NCI-H526 treated with DMSO at 0.1 percent for 48 hours (cell line): ENCODE results near the gene PNLIPRP2.

Source experiments
- DNase-seq: peaks from one replicate; lab custom pipeline; 2025; lab: John Stamatoyannopoulos, UW

Gene PNLIPRP2

GRCh38 chr10:116683821-116684220 is 63.1 kb downstream of the PNLIPRP2 start:
- no peak for DNase-seq

- no peak for DNase-seq
Observed at GRCh38 chr10:116684781-116685180, 64.0 kb downstream of the PNLIPRP2 start.

DNA sequence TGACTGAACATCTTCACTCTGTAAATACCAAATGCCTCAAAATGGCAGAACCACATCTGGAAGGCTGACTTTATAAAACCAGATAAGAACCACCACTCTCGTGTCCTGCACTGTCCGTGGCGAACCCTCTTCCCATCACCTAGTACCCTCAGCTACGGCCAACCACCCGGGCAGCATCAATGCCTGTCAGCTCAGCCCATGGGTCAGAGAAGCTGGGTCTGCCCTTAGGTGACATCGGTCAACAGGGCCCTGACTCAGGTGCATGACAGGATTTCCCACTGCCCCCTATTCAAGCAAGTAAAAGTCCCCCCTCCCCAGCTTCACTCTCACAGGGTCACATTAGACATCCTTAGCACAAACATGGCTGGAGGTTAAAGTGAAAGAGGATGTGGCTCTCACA is 65.1 kb downstream of the PNLIPRP2 start:
- no peak for DNase-seq

DNA sequence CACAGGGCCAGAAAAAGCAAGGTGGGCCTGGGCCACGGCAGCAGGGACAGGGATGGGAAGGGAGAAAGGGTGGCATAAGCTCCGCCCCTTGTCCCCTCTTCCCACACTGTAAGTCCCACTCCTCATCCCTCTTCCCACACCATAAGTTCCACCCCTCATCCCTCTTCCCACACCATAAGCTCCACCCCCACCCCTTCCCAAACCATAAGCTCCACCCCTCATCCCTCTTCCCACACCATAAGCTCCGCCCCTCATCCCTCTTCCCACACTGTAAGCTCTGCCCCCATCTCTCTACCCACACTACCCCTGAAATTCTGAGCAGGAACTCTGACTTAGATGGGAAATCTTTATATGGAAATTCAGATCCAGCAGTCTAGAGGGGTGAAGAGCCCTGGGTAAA is 65.9 kb downstream of the PNLIPRP2 start:
- no peak for DNase-seq

- DNase-seq = no peak
Observed at GRCh38 chr10:116687633-116688032, 66.9 kb downstream of the PNLIPRP2 start.

DNA sequence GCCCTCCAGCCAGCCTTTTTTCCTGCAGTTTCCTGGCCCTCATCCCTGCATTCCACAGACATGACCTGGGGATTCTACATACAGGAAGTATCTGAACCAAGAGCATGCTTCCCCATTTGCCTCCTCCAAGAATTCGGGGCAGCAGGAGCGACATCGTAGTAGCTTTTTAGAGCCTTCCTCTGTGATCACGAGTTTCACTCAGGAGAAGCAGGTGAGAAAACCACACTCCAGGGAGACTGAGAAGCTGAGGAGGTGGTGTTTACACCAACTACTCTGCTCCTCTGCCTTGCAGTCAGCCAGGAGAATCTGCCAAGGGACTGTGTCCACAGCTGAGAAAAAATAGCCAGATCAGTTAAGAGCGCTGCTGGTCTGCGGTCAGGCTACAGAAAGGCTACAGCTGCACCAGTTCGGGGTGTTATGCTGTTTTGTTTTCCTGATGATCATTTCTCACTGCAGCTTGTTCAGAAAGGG is 67.5 kb downstream of the PNLIPRP2 start:
- DNase-seq = no peak

GRCh38 chr10:116688741-116689495 is 68.2 kb downstream of the PNLIPRP2 start:
- DNase-seq = no peak

DNA sequence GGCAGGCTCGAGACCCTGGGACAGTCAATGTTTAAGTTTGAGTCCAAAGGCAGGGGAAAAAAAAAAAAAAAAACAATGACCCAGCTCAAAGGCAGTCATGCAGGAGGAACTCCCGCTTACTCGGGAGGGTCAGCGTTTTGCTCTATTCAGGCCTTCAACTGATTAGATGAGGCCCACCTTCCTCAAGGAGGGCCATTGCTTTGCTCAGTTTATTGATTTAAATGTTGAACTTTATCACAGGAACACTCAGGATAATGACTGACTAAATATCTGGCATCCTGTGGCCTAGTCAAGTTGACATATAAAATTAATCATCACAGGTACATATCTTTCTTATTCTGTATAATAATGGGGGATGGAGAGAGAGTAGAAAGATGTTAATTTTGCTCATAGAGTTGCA is 69.0 kb downstream of the PNLIPRP2 start:
- DNase-seq = no peak

GRCh38 chr10:116690356-116691322 is 69.9 kb downstream of the PNLIPRP2 start:
- DNase-seq = no peak

DNA sequence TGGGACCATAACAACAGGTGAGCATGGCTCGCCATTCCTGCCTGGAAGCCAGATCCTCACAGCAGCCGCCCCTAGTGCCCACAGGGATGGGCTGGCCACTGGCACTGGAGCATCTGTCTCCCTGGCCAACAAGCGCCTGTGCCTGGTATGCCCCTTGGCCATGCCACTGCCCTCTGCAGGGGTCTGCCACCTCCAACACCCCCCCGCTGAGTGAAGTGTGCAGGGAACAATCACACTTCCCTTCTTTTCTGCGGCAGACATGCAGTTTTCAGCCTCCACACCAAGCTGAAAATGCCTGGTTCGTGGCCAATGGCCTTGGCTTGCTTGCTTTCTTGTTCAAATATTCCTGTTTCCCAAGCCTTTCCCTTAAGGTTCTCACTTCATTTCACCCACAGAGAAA is 70.9 kb downstream of the PNLIPRP2 start:
- no peak for DNase-seq

- DNase-seq = no peak
Observed at GRCh38 chr10:116692225-116692624, 71.5 kb downstream of the PNLIPRP2 start.

DNA sequence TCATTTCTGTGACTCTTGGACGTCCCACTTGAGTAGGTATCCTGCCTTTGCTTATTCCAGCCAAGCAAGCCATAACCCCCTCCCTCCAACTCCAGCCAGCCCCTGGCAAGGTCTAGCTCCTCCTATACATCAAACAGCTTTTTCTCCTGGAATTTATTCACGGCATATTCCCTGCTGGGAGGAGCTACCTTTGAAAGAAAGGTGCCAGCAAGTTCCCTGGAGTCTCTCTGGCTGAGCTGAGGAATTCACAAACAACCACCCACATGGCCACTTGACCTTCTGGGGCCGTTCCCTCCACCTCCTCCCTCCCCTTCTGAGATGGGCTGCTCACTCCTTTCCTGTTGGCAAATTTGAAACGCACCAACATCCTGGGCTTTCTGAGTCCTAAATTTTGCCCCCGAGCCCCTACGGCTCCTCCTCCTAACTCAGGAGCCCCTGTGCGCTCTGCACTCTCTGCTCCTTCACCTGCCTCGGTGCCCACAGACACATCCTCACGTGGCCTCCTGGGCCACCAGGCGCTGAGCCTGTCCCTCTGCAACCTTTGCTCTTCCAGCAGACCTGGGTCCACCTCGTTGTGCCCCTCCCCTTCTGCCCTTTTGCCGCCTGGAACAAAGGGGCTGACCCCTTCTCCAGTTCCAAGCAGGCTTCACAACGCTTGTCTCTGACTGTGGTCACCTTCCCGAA is 73.6 kb downstream of the PNLIPRP2 start:
- DNase-seq = no peak
